Tibial nerve (tissue), 4 donors: ENCODE data around the gene SLC25A21.

Source experiments
- EP300 ChIP-seq, 2 donors: sonication (generic); formaldehyde crosslinking; IDR thresholded peaks; one replicate each; pipeline ENCODE4 v1.6.1; 2017; ENCODE audit warnings: antibody characterized with exemption in 2 of 2, mild to moderate bottlenecking in 1 of 2
- POLR2A ChIP-seq, 2 donors: fragments of 450-650 bp; IDR thresholded peaks; one replicate each; pipeline ENCODE4 v1.6.1; 2017; ENCODE audit warnings: antibody characterized with exemption in 2 of 2, mild to moderate bottlenecking in 2 of 2, moderate library complexity in 2 of 2
- TF ChIP-seq, protein P1 (sequence below), 5 experiments: fragments of 200-600 bp in 3 of 5; fragments of 450-650 bp in 2 of 5; sonication (generic) in 3 of 5; IDR thresholded peaks; one replicate each; pipeline ENCODE4 v1.5.1; 2016 to 2019; ENCODE audit warnings: antibody characterized with exemption in 5 of 5, mild to moderate bottlenecking in 3 of 5, moderate library complexity in 2 of 5

DNA sequence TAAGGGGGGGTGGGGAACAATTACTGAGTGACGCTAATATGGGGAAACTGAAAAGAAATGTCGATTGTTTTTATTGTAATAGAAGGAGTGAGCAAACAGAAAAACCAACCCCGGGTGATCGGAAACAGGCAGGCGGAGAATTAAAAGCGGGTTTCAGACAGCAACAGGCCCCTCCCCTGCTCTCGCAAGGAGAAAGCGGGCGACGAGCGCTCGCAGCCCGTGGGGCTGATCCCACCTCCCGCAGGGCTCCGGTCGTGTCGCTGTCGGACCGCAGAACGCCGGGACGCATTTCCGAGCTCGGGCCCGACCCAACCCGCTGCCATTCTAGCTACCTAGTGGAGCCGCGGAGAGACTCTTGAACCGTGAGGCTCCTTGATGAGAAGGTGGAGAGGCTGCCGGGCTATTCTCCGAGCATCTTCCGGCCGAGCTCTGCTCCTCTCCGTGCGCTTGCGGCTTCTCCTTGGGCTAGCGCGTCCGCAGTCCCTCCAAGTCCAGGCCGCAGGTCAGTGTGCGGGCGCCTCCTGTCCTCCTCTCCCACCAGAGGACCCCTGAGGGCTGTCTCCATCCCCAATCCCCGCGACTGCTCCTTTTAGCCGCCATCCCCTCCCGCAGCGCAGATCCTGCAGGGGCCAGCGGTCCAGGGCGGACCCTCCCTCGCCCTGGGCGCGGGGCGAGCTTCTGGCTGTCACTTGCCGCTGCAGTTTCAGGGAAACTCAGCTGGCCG lies 514.8 kb downstream of the SLC25A21 start:
- TF ChIP-seq, protein P1, sequence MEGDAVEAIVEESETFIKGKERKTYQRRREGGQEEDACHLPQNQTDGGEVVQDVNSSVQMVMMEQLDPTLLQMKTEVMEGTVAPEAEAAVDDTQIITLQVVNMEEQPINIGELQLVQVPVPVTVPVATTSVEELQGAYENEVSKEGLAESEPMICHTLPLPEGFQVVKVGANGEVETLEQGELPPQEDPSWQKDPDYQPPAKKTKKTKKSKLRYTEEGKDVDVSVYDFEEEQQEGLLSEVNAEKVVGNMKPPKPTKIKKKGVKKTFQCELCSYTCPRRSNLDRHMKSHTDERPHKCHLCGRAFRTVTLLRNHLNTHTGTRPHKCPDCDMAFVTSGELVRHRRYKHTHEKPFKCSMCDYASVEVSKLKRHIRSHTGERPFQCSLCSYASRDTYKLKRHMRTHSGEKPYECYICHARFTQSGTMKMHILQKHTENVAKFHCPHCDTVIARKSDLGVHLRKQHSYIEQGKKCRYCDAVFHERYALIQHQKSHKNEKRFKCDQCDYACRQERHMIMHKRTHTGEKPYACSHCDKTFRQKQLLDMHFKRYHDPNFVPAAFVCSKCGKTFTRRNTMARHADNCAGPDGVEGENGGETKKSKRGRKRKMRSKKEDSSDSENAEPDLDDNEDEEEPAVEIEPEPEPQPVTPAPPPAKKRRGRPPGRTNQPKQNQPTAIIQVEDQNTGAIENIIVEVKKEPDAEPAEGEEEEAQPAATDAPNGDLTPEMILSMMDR (IDR thresholded peaks at IDR 0.05), result no peak
- TF ChIP-seq POLR2A (IDR thresholded peaks at IDR 0.05) (no peak), EP300 (IDR thresholded peaks at IDR 0.05) (no peak)
